CD14-positive monocyte (primary cell): Measurements from ENCODE around the gene TRABD2B. TPM values are rescaled to one million over a fixed set of nuclear protein-coding genes. Genes with fewer than 3 reads are reported as not detected.
A peak's percentile ranks its signal among the peaks of the same experiment; 100 is the strongest.

Source experiments
- DNase-seq, 3 donors: peaks; one replicate each; pipeline ENCODE4 v3.0.0-alpha.2; 2011 to 2022
- H2AFZ ChIP-seq: 2 replicates; pipeline ENCODE4 v1.6.0; 2012; ENCODE audit warnings: mild to moderate bottlenecking, low read depth, low read length, inconsistent platforms; ENCODE audit not compliant: insufficient read depth, poor library complexity, severe bottlenecking
- H3K27ac ChIP-seq, 2 donors: 1 replicate in 1 of 2; 2 replicates in 1 of 2; pipeline ENCODE4 v1.5.1; 2012 to 2013; ENCODE audit warnings: low read length in 2 of 2, control low read depth in 1 of 2, inconsistent platforms in 1 of 2, low read depth in 1 of 2, mild to moderate bottlenecking in 1 of 2
- H3K27me3 ChIP-seq, 2 donors: one replicate each; pipeline versions ENCODE4 v1.6.0 to v1.6.1; 2011 to 2013; ENCODE audit warnings: low read length in 2 of 2; ENCODE audit not compliant: control insufficient read depth in 2 of 2, insufficient read depth in 2 of 2
- H3K36me3 ChIP-seq, 2 donors: replicated peaks in 1 of 2; 1 replicate in 1 of 2; 2 replicates in 1 of 2; pipeline versions ENCODE4 v1.5.1 to v1.6.1; 2012 to 2013; ENCODE audit warnings: low read length in 2 of 2, control low read depth in 1 of 2, inconsistent platforms in 1 of 2, mild to moderate bottlenecking in 1 of 2; ENCODE audit not compliant: insufficient read depth in 2 of 2, control insufficient read depth in 1 of 2
- H3K4me1 ChIP-seq, 2 donors: 1 replicate in 1 of 2; 2 replicates in 1 of 2; pipeline versions ENCODE4 v1.5.1 to v1.6.1; 2012 to 2013; ENCODE audit warnings: low read length in 2 of 2, control low read depth in 1 of 2, inconsistent platforms in 1 of 2, mild to moderate bottlenecking in 1 of 2, moderate library complexity in 1 of 2; ENCODE audit not compliant: insufficient read depth in 2 of 2, control insufficient read depth in 1 of 2
- H3K4me2 ChIP-seq: replicated peaks from 2 replicates; pipeline ENCODE3; 2012; ENCODE audit warnings: low read length, moderate library complexity, mild to moderate bottlenecking; ENCODE audit not compliant: poor library complexity, severe bottlenecking; ENCODE audit errors: extremely low read depth
- H3K4me3 ChIP-seq, 3 experiments: fragments of 200-600 bp in 1 of 3; sonication (generic) in 1 of 3; replicated peaks in 1 of 3; 1 replicate in 2 of 3; 2 replicates in 1 of 3; pipeline ENCODE4 v1.5.1; 2011 to 2013; ENCODE audit warnings: low read length in 3 of 3, mild to moderate bottlenecking in 3 of 3, control low read depth in 2 of 3, low read depth in 2 of 3, inconsistent platforms in 1 of 3, moderate library complexity in 1 of 3
- H3K79me2 ChIP-seq: 2 replicates; pipeline ENCODE4 v1.6.0; 2012; ENCODE audit warnings: mild to moderate bottlenecking, control low read depth, inconsistent platforms, low read length, moderate library complexity; ENCODE audit not compliant: insufficient read depth
- H3K9ac ChIP-seq: 2 replicates; pipeline ENCODE4 v1.6.0; 2017; ENCODE audit warnings: low read length, mild to moderate bottlenecking; ENCODE audit not compliant: insufficient read depth, poor library complexity, severe bottlenecking
- H3K9me3 ChIP-seq, 2 donors: replicated peaks in 1 of 2; 1 replicate in 1 of 2; 2 replicates in 1 of 2; pipeline versions ENCODE4 v1.5.1 to v1.6.1; 2012 to 2013; ENCODE audit warnings: low read length in 2 of 2, control low read depth in 1 of 2; ENCODE audit not compliant: control insufficient read depth in 1 of 2, insufficient read depth in 1 of 2
- H4K20me1 ChIP-seq: 2 replicates; pipeline ENCODE4 v1.6.0; 2012; ENCODE audit warnings: mild to moderate bottlenecking, low read length, control low read depth, moderate library complexity; ENCODE audit not compliant: insufficient read depth
- H3K27ac Mint-ChIP-seq, 7 donors: one replicate each; pipeline ENCODE4 v1.8.0; 2020; ENCODE audit warnings: mild to moderate bottlenecking in 7 of 7, mixed read lengths in 7 of 7, moderate library complexity in 6 of 7, inconsistent platforms in 2 of 7
- H3K27me3 Mint-ChIP-seq, 3 donors: one replicate each; pipeline ENCODE4 v1.8.0; 2021 to 2022; ENCODE audit warnings: low read depth in 3 of 3, mild to moderate bottlenecking in 3 of 3, mixed read lengths in 3 of 3, moderate library complexity in 3 of 3, inconsistent platforms in 1 of 3
- H3K36me3 Mint-ChIP-seq, 2 donors: one replicate each; pipeline ENCODE4 v1.8.0; 2020; ENCODE audit warnings: mixed read lengths in 2 of 2, inconsistent platforms in 1 of 2, mild to moderate bottlenecking in 1 of 2
- H3K4me1 Mint-ChIP-seq: one replicate; pipeline ENCODE4 v1.8.0; 2020; ENCODE audit warnings: mild to moderate bottlenecking, mixed read lengths
- H3K4me3 Mint-ChIP-seq, 2 donors: one replicate each; pipeline ENCODE4 v1.8.0; 2020; ENCODE audit warnings: mild to moderate bottlenecking in 2 of 2, mixed read lengths in 2 of 2, moderate library complexity in 1 of 2
- H3K9me3 Mint-ChIP-seq, 7 donors: one replicate each; pipeline ENCODE4 v1.8.0; 2020 to 2022; ENCODE audit warnings: mixed read lengths in 7 of 7, mild to moderate bottlenecking in 6 of 7, moderate library complexity in 6 of 7, inconsistent platforms in 2 of 7
- CTCF ChIP-seq: fragments of 200-600 bp; IDR thresholded peaks from one replicate; pipeline ENCODE4 v1.8.0; 2022; ENCODE audit warnings: antibody characterized with exemption, mild to moderate bottlenecking
- WGBS: methylation state at CpG from one replicate; pipeline ENCODE4 v1.1.5; 2013; ENCODE audit warnings: missing lambda C conversion rate; ENCODE audit not compliant: insufficient coverage; 5-methylcytosine and 5-hydroxymethylcytosine counted together
- intact Hi-C, 2 donors: fragments of 100-400 bp; cut with micrococcal nuclease; formaldehyde crosslinking; loops; one replicate each; pipeline versions ENCODE4 v1.15.0 to v1.15.1; 2023
- polyA plus RNA-seq, 3 donors: library from polyadenylated mRNA; depleted of rRNA in 1 of 3; unstranded in 2 of 3; stranded (reverse) in 1 of 3; fragments of 300-500 nt in 2 of 3; fragments of >200 nt in 1 of 3; fragmentation: Illumina TruSeq in 2 of 3; gene quantifications; 1 replicate in 2 of 3; 2 replicates in 1 of 3; pipeline ENCODE4 v1.2.3, GENCODE V29; 2012 to 2021

The TRABD2B gene
- polyA plus RNA-seq, 3 donors: not detected

GRCh38 chr1:47993416-47993740, 3.8 kb downstream of the TRABD2B start:
- Histone ChIP-seq H3K4me3 (no peak overlapping the region), H3K36me3 (no peaks in the 10 kb centered on the region), H2AFZ (no peak overlapping the region), H3K4me2 (no peak overlapping the region), H3K9ac (no peak overlapping the region), H3K79me2 (no peaks in the 10 kb centered on the region), H3K4me1 (peaks cover 2 to 5% of the 10 kb centered on the region in 2 donors), H4K20me1 (no peaks in the 10 kb centered on the region), H3K27ac (no peak overlapping the region), H3K27me3 (peaks cover 27 to 45% of the 10 kb centered on the region in 2 donors), H3K9me3 (peaks cover 0 to 10% of the 10 kb centered on the region in 2 donors)
- 90% methylated on average over 7 of the region's 7 CpGs for WGBS
- H3K4me1 Mint-ChIP-seq: peaks cover 2% of the 10 kb centered on the region
- no peak for DNase-seq
- H3K4me3 Mint-ChIP-seq: no peak overlapping the region
- H3K9me3 Mint-ChIP-seq: peaks cover 0 to 4% (median 0%) of the 10 kb centered on the region in 7 donors
- TF ChIP-seq CTCF: no peak
- H3K27me3 Mint-ChIP-seq: peaks cover 46 to 65% (median 49%) of the 10 kb centered on the region in 3 donors
- peaks cover 0 to 2% of the 10 kb centered on the region in 2 donors for H3K36me3 Mint-ChIP-seq
- H3K27ac Mint-ChIP-seq: peak overlapping the region in 1 of 7 donors; percentile 48
- intact Hi-C loops: no loop called here

- intact Hi-C loops: no loop called here
- Mint-ChIP-seq H3K27me3 (peaks cover 46 to 65% (median 49%) of the 10 kb centered on the region in 3 donors), H3K9me3 (peaks cover 0 to 4% (median 0%) of the 10 kb centered on the region in 7 donors), H3K4me1 (peaks cover 2% of the 10 kb centered on the region), H3K36me3 (peaks cover 0 to 2% of the 10 kb centered on the region in 2 donors), H3K4me3 (no peak overlapping the region), H3K27ac (peak overlapping the region in 1 of 7 donors; percentile 48)
- H3K9me3 ChIP-seq: peaks cover 0 to 10% of the 10 kb centered on the region in 2 donors
- H2AFZ ChIP-seq: no peak overlapping the region
- H3K79me2 ChIP-seq: no peaks in the 10 kb centered on the region
- no peaks in the 10 kb centered on the region for H3K36me3 ChIP-seq
- H4K20me1 ChIP-seq: no peaks in the 10 kb centered on the region
- TF ChIP-seq CTCF: no peak
- H3K27me3 ChIP-seq: peaks cover 21 to 41% of the 10 kb centered on the region in 2 donors
- no peak overlapping the region for H3K4me3 ChIP-seq
- no peak overlapping the region for H3K9ac ChIP-seq
- no peak overlapping the region for H3K4me2 ChIP-seq
- no peak overlapping the region for H3K27ac ChIP-seq
- 74% methylated on average over 10 of the region's 11 CpGs for WGBS
- no peak for DNase-seq
- H3K4me1 ChIP-seq: peaks cover 2 to 5% of the 10 kb centered on the region in 2 donors
Observed at GRCh38 chr1:47992720-47993415, 4.3 kb downstream of the TRABD2B start.
